ENCODE measurements around the gene SOX21. TPM values are rescaled to one million over a fixed set of nuclear protein-coding genes. Genes with fewer than 3 reads are reported as not detected.

SOX21 gene
- total and polyA plus RNA-seq, 9 donors = 0.02 TPM; not detected in 8

DNA sequence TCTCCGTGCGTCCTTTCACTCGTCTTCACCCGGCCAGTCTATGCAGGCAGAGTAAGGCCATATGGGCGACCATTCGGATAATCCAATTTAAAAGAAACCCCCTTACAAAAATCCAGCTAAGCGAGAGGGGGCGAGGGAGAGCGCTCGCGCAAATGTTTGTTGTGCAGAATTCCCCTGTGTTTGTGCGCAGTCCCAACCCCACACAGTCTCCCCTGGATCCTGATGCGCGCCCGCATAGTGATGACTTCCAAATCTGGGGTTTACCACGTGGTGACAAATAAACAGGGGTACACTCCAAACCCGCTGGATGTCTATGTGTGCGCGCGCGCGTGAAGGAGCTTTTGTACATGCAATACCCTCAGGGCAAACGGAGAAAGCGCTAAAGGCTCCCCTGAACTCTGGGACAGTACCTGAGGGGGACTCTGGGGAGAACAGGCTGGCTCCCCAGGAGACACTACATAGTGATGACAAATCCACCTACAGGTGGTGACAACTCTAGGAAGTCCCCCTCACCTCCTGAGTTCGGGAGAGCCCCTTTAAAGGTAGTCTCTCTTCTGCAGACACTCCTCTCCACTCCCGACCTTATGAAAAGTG, 8.5 kb downstream of the SOX21 start:
- no peak for TF ChIP-seq POLR2A (IDR thresholded peaks at IDR 0.05)
- TF ChIP-seq, protein P1, sequence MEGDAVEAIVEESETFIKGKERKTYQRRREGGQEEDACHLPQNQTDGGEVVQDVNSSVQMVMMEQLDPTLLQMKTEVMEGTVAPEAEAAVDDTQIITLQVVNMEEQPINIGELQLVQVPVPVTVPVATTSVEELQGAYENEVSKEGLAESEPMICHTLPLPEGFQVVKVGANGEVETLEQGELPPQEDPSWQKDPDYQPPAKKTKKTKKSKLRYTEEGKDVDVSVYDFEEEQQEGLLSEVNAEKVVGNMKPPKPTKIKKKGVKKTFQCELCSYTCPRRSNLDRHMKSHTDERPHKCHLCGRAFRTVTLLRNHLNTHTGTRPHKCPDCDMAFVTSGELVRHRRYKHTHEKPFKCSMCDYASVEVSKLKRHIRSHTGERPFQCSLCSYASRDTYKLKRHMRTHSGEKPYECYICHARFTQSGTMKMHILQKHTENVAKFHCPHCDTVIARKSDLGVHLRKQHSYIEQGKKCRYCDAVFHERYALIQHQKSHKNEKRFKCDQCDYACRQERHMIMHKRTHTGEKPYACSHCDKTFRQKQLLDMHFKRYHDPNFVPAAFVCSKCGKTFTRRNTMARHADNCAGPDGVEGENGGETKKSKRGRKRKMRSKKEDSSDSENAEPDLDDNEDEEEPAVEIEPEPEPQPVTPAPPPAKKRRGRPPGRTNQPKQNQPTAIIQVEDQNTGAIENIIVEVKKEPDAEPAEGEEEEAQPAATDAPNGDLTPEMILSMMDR (IDR thresholded peaks at IDR 0.05) = no peak
- Histone ChIP-seq H3K4me1 (ENCODE audit: insufficient read depth) (no peaks in the 10 kb centered on the region), H3K36me3 (no peaks in the 10 kb centered on the region), H3K27ac (no peak overlapping the region), H3K4me3 (no peak overlapping the region), H3K9me3 (no peaks in the 10 kb centered on the region), H3K27me3 (peaks cover 2% of the 10 kb centered on the region)
- intact Hi-C loops (cut with DNase I) = no loop called here
- no peak for DNase-seq
- WGBS, 3 donors = 9 to 14% (median 11%) methylated on average over 26 of the region's 26 CpGs

- TF ChIP-seq, protein P1 (IDR thresholded peaks at IDR 0.05) = no peak
- TF ChIP-seq POLR2A (IDR thresholded peaks at IDR 0.05) = no peak
- TF ChIP-seq EP300 (IDR thresholded peaks at IDR 0.05) = no peak
These were observed 9.1 kb downstream of the SOX21 start for GRCh38 chr13:94703271-94703670.

DNA sequence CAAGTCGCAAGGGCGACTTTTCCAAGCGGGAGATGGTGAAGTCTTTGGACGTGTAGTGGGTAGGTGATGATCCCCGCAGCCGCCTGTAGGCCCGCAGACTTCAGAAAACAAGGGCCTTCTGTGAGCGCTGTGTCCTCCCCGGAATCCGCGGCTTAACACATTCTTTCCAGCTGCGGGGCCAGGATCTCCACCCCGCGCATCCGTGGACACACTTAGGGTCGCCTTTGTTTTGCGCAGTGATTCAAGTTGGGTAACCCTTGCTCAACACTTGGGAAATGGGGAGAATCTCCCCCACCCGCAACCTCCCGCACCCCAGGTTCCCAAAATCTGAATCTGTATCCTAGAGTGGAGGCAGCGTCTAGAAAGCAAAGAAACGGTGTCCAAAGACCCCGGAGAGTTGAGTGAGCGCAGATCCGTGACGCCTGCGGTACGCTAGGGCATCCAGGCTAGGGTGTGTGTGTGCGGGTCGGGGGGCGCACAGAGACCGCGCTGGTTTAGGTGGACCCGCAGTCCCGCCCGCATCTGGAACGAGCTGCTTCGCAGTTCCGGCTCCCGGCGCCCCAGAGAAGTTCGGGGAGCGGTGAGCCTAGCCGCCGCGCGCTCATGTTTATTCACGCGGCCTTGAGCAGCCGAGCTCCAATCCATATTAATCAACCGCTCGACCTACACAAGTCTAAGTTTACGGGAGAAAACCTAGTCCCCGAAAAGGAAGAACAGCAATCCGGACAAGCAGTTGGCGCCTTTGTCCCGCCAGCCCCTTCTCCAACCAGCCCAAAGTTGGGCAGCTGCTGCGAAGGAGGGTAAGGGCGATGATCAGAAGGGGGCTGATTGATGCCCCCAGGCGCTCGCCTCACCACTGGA, 9.9 kb downstream of the SOX21 start:
- no peak for DNase-seq
- H3K9me3 ChIP-seq = no peaks in the 10 kb centered on the region
- H3K4me1 ChIP-seq (ENCODE audit: insufficient read depth) = no peaks in the 10 kb centered on the region
- no peaks in the 10 kb centered on the region for H3K36me3 ChIP-seq
- no peak overlapping the region for H3K4me3 ChIP-seq
- no peak for TF ChIP-seq POLR2A (IDR thresholded peaks at IDR 0.05)
- TF ChIP-seq, protein P1 (IDR thresholded peaks at IDR 0.05) = no peak
- no peak for TF ChIP-seq EP300 (IDR thresholded peaks at IDR 0.05)
- no peak overlapping the region for H3K27ac ChIP-seq
- intact Hi-C loops (cut with DNase I) = no loop called here
- WGBS, 3 donors = 4 to 9% (median 5%) methylated on average over 60 of the region's 60 CpGs
- H3K27me3 ChIP-seq = peaks cover 2% of the 10 kb centered on the region

More at GRCh38 chr13:94703271-94703670, 9.1 kb downstream of the SOX21 start:
- Histone ChIP-seq H3K4me1 (ENCODE audit: insufficient read depth) (no peaks in the 10 kb centered on the region), H3K4me3 (no peak overlapping the region), H3K27me3 (peaks cover 2% of the 10 kb centered on the region), H3K9me3 (no peaks in the 10 kb centered on the region), H3K27ac (no peak overlapping the region), H3K36me3 (no peaks in the 10 kb centered on the region)
- DNase-seq = no peak
- intact Hi-C loops (cut with DNase I) = no loop called here
- WGBS, 3 donors = 3 to 9% (median 5%) methylated on average over 17 of the region's 17 CpGs

- Histone ChIP-seq H3K9me3 (no peaks in the 10 kb centered on the region), H3K4me1 (ENCODE audit: insufficient read depth) (no peaks in the 10 kb centered on the region), H3K36me3 (no peaks in the 10 kb centered on the region), H3K27ac (no peak overlapping the region), H3K27me3 (peaks cover 2% of the 10 kb centered on the region), H3K4me3 (no peak overlapping the region)
- DNase-seq = no peak
- intact Hi-C loops (cut with DNase I) = no loop called here
- TF ChIP-seq EP300 (IDR thresholded peaks at IDR 0.05) (no peak), POLR2A (IDR thresholded peaks at IDR 0.05) (no peak)
- TF ChIP-seq, protein P1 (IDR thresholded peaks at IDR 0.05) = no peak
- 32 to 40% (median 35%) methylated on average over 42 of the region's 42 CpGs for WGBS, 3 donors
These were observed 10.8 kb downstream of the SOX21 start for GRCh38 chr13:94701313-94702180.
